ENCODE results near the gene GJA3. TPM values are rescaled to one million over a fixed set of nuclear protein-coding genes. Genes with fewer than 3 reads are reported as not detected.
A peak's percentile ranks its signal among the peaks of the same experiment; 100 is the strongest.

Gene GJA3
- total and polyA plus RNA-seq, 7 donors = 0.01 to 0.06 TPM; not detected in 5

- DNase-seq (no peak), ATAC-seq (no peak)
- Histone ChIP-seq H3K27ac (no peak overlapping the region), H3K9me3 (no peaks in the 10 kb centered on the region), H3K4me3 (no peak overlapping the region), H3K36me3 (ENCODE audit: insufficient read depth in 1 of 2, low read depth in 1 of 2) (no peaks in the 10 kb centered on the region), H3K4me1 (no peaks in the 10 kb centered on the region), H3K27me3 (ENCODE audit: insufficient read depth in 3 of 3, low read length in 2 of 3) (peaks cover 0 to 50% (median 17%) of the 10 kb centered on the region in 3 donors)
- WGBS, 3 donors = 79 to 84% (median 81%) methylated on average over 11 of the region's 11 CpGs
- TF ChIP-seq CTCF (IDR thresholded peaks at IDR 0.05) = no peak
- intact Hi-C loops (cut with DNase I) = loop anchor here (10.0 kb wide), 1 partner anchor 181 kb away; no protein-coding TSS in a partner anchor
These were observed 4.8 kb upstream of the GJA3 start for GRCh38 chr13:20165417-20166257.

- 42 to 50% (median 47%) methylated on average over 16 of the region's 16 CpGs for WGBS, 3 donors
- Histone ChIP-seq H3K27me3 (ENCODE audit: insufficient read depth in 3 of 3, low read length in 2 of 3) (peaks cover 0 to 71% (median 21%) of the 10 kb centered on the region in 3 donors), H3K9me3 (no peaks in the 10 kb centered on the region), H3K36me3 (ENCODE audit: insufficient read depth in 1 of 2, low read depth in 1 of 2) (no peaks in the 10 kb centered on the region), H3K27ac (no peak overlapping the region), H3K4me3 (no peak overlapping the region), H3K4me1 (no peaks in the 10 kb centered on the region)
- TF ChIP-seq CTCF (IDR thresholded peaks at IDR 0.05) = no peak
- intact Hi-C loops (cut with DNase I) = loop anchor here (2.0 to 10.0 kb wide), 4 partner anchors 70 to 235 kb away; no protein-coding TSS in a partner anchor
- no peak for ATAC-seq
- no peak for DNase-seq
These were observed 1.1 kb upstream of the GJA3 start for GRCh38 chr13:20161951-20162300.

- no peaks in the 10 kb centered on the region for H3K4me1 ChIP-seq
- peaks cover 0 to 76% (median 21%) of the 10 kb centered on the region in 3 donors for H3K27me3 ChIP-seq (ENCODE audit: insufficient read depth in 3 of 3, low read length in 2 of 3)
- H3K36me3 ChIP-seq (ENCODE audit: insufficient read depth in 1 of 2, low read depth in 1 of 2) = no peaks in the 10 kb centered on the region
- DNase-seq (no peak), ATAC-seq (peak in 3 of 4 donors; percentile 25 to 39 (median 34))
- intact Hi-C loops (cut with DNase I) = loop anchor here (5.0 to 10.0 kb wide), 3 partner anchors 69 to 177 kb away; no protein-coding TSS in a partner anchor
- H3K27ac ChIP-seq = no peak overlapping the region
- no peak for TF ChIP-seq CTCF (IDR thresholded peaks at IDR 0.05)
- WGBS, 3 donors = 4 to 5% (median 5%) methylated on average over 59 to 79 of the region's 79 CpGs
- H3K4me3 ChIP-seq = peak overlapping the region; percentile 55
- no peaks in the 10 kb centered on the region for H3K9me3 ChIP-seq
These were observed 561 bp upstream of the GJA3 start for GRCh38 chr13:20161275-20161950.

GRCh38 chr13:20159646-20160305, 1.1 kb downstream of the GJA3 start:
- H3K4me1 ChIP-seq = no peaks in the 10 kb centered on the region
- H3K27ac ChIP-seq = no peak overlapping the region
- no peak for ATAC-seq
- no peaks in the 10 kb centered on the region for H3K9me3 ChIP-seq
- no peak for DNase-seq
- no peak for TF ChIP-seq CTCF (IDR thresholded peaks at IDR 0.05)
- peaks cover 0 to 75% (median 19%) of the 10 kb centered on the region in 3 donors for H3K27me3 ChIP-seq (ENCODE audit: insufficient read depth in 3 of 3, low read length in 2 of 3)
- no peaks in the 10 kb centered on the region for H3K36me3 ChIP-seq (ENCODE audit: insufficient read depth in 1 of 2, low read depth in 1 of 2)
- WGBS, 3 donors = 25 to 28% (median 26%) methylated on average over 18 of the region's 18 CpGs
- H3K4me3 ChIP-seq = no peak overlapping the region
- intact Hi-C loops (cut with DNase I) = loop anchor here (5.0 to 10.0 kb wide), 3 partner anchors 67 to 175 kb away; no protein-coding TSS in a partner anchor

Measured in psoas muscle (tissue), 8 donors.